Adrenal gland (tissue), 5 donors: ENCODE data around the gene FSD1.

ENCODE experiments used
- POLR2A ChIP-seq, 2 donors: fragments of 450-650 bp; IDR thresholded peaks; one replicate each; pipeline ENCODE4 v1.6.1; 2017; ENCODE audit warnings: antibody characterized with exemption in 2 of 2, mild to moderate bottlenecking in 2 of 2, moderate library complexity in 1 of 2
- TF ChIP-seq, protein P1 (sequence below), 6 experiments: fragments of 450-650 bp in 4 of 6; fragments of 200-600 bp in 2 of 6; sonication (generic) in 1 of 6; IDR thresholded peaks; 1 replicate in 5 of 6; 2 replicates in 1 of 6; pipeline versions ENCODE4 v1.5.1 to v1.8.0; 2016 to 2021; ENCODE audit warnings: antibody characterized with exemption in 6 of 6, mild to moderate bottlenecking in 2 of 6, moderate library complexity in 1 of 6
- donor health status: DM: no; HTN: no; CAD: no.

- TF ChIP-seq, protein P1, sequence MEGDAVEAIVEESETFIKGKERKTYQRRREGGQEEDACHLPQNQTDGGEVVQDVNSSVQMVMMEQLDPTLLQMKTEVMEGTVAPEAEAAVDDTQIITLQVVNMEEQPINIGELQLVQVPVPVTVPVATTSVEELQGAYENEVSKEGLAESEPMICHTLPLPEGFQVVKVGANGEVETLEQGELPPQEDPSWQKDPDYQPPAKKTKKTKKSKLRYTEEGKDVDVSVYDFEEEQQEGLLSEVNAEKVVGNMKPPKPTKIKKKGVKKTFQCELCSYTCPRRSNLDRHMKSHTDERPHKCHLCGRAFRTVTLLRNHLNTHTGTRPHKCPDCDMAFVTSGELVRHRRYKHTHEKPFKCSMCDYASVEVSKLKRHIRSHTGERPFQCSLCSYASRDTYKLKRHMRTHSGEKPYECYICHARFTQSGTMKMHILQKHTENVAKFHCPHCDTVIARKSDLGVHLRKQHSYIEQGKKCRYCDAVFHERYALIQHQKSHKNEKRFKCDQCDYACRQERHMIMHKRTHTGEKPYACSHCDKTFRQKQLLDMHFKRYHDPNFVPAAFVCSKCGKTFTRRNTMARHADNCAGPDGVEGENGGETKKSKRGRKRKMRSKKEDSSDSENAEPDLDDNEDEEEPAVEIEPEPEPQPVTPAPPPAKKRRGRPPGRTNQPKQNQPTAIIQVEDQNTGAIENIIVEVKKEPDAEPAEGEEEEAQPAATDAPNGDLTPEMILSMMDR (IDR thresholded peaks at IDR 0.05): no peak
- no peak for TF ChIP-seq POLR2A (IDR thresholded peaks at IDR 0.05)
Observed at GRCh38 chr19:4279267-4279529, 25.2 kb upstream of the FSD1 start.
